WI38 (cell line): ENCODE results near the gene PPP1R37.

ENCODE experiments used
- H3K4me3 ChIP-seq: 2 replicates; pipeline ENCODE4 v1.5.1; 2011; ENCODE audit warnings: low read depth, mild to moderate bottlenecking, control low read depth, low read length
- CTCF ChIP-seq: IDR thresholded peaks from 2 replicates; pipeline ENCODE4 v1.5.1; 2012; ENCODE audit warnings: low read depth, mild to moderate bottlenecking, control low read depth, low read length

Gene PPP1R37

GRCh38 chr19:45141203-45141900, 48.4 kb downstream of the PPP1R37 start:
- no peak for TF ChIP-seq CTCF
- H3K4me3 ChIP-seq, result no peak overlapping the region

DNA sequence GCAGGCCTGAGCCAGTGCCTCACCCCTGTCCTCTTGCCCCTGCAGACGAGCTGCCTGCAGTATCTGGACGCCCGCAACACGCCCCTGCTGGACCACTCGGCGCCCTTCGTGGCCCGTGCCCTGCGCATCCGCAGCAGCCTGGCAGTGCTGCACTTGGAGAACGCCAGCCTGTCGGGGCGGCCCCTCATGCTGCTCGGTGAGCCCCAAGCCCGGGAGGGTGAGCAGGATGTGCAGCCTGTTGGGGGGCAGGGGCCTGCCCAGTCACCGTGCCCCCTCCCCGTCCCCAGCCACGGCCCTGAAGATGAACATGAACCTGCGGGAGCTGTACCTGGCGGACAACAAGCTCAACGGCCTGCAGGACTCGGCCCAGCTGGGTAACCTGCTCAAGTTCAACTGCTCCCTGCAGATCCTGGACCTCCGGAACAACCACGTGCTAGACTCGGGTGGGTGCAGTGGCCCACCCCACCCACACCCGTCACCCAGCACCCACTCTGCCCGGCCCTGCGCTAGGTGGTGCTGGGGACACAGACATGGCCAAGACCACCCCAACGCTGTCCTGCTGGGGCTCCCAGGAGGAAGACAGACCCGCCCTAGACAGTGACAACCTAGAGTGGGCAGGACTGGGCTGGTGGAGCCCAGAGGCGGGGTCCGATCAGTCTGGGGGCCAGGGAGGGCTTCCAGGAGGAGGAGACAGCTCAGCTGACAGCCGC, 49.2 kb downstream of the PPP1R37 start:
- H3K4me3 ChIP-seq, result no peak overlapping the region
- no peak for TF ChIP-seq CTCF

- H3K4me3 ChIP-seq, result no peak overlapping the region
- TF ChIP-seq CTCF, result no peak
These were observed 49.7 kb downstream of the PPP1R37 start for GRCh38 chr19:45142726-45143110.

DNA sequence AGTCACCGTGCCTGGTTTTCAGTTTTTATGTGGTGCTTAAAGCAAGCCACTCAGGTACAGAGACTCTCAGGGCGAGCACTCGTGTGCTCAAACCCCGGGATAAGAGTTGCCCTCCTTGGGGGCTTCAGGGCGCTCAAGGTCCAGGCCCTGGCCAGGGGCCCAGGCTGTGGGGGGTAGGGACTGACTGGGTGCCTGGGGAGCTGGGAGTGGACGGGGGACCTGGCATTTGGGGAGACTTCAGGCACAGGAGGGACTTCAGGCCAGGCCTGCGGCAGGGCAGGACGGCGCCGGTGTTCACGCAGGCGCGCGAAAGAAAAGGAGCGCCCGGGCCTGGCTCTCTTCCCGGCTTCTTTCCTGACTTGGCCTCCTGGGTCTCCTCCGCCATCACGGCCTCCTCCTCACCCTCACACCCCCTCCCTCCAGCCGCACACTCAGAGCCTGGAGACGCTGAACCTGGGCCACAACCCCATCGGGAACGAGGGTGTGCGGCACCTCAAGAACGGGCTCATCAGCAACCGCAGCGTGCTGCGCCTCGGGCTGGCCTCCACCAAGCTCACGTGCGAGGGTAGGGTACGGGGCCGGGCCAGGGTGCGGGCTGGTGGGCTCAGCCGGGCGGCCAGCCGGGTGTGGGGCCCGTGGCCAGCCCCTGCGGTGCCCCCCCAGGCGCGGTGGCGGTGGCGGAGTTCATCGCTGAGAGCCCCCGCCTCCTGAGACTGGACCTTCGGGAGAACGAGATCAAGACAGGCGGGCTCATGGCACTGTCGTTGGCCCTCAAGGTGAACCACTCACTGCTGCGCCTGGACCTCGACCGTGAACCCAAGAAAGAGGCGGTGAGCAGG, 51.7 kb downstream of the PPP1R37 start:
- H3K4me3 ChIP-seq, result no peak overlapping the region
- no peak for TF ChIP-seq CTCF

- no peak overlapping the region for H3K4me3 ChIP-seq
- TF ChIP-seq CTCF, result no peak
These were observed 52.6 kb downstream of the PPP1R37 start for GRCh38 chr19:45145270-45146189.

- TF ChIP-seq CTCF, result no peak
- no peak overlapping the region for H3K4me3 ChIP-seq
These were observed 53.3 kb downstream of the PPP1R37 start for GRCh38 chr19:45146251-45146650.
